Tibial nerve (tissue), 3 donors: ENCODE measurements around the gene GPR27.

Experiments
- EP300 ChIP-seq, 2 donors: sonication (generic); formaldehyde crosslinking; IDR thresholded peaks; one replicate each; pipeline ENCODE4 v1.6.1; 2017; ENCODE audit warnings: antibody characterized with exemption in 2 of 2, mild to moderate bottlenecking in 1 of 2
- POLR2A ChIP-seq, 2 donors: fragments of 450-650 bp; IDR thresholded peaks; one replicate each; pipeline ENCODE4 v1.6.1; 2017; ENCODE audit warnings: antibody characterized with exemption in 2 of 2, mild to moderate bottlenecking in 2 of 2, moderate library complexity in 2 of 2

GRCh38 chr3:71797455-71797854 lies 43.8 kb downstream of the GPR27 start:
- TF ChIP-seq EP300 (IDR thresholded peaks at IDR 0.05) (no peak), POLR2A (IDR thresholded peaks at IDR 0.05) (no peak)
